ENCODE measurements around the gene CASP4.

CASP4 gene

GRCh38 chr11:104995001-104995408 is 26.6 kb upstream of the CASP4 start:
- no peak overlapping the region for H3K27ac ChIP-seq (ENCODE audit: extremely low read depth, low read depth, low read length)
- no peaks in the 10 kb centered on the region for H3K9me3 ChIP-seq (ENCODE audit: control insufficient read depth, insufficient read depth, low read depth, low read length)
- TF ChIP-seq ZNF239 (tag by site-specific recombination; IDR thresholded peaks at IDR 0.05), result no peak
- TF ChIP-seq ZNF311 (tag by site-specific recombination; IDR thresholded peaks at IDR 0.05; ENCODE audit: borderline replicate concordance), result no peak
- TF ChIP-seq KLF7 (tag by site-specific recombination; IDR thresholded peaks at IDR 0.05; ENCODE audit: borderline replicate concordance), result no peak
- no peak for TF ChIP-seq ZNF747 (tag by site-specific recombination; IDR thresholded peaks at IDR 0.05)
- TF ChIP-seq ZFP3 (tag by site-specific recombination; IDR thresholded peaks at IDR 0.05; ENCODE audit: low read depth), result no peak
- no peak for TF ChIP-seq ZNF362 (tag by site-specific recombination; IDR thresholded peaks at IDR 0.05)
- no peak for TF ChIP-seq ZBTB1 (tag by site-specific recombination; IDR thresholded peaks at IDR 0.05)
- TF ChIP-seq ZNF791 (tag by site-specific recombination; IDR thresholded peaks at IDR 0.05), result no peak
- TF ChIP-seq ZNF133 (tag by site-specific recombination; IDR thresholded peaks at IDR 0.05), result no peak
- H3K4me1 ChIP-seq (ENCODE audit: control insufficient read depth, insufficient read depth, low read length), result no peaks in the 10 kb centered on the region
- no peak overlapping the region for H3K4me3 ChIP-seq (ENCODE audit: low read depth, low read length)
- no peaks in the 10 kb centered on the region for H3K36me3 ChIP-seq (ENCODE audit: control insufficient read depth in 2 of 2, insufficient read depth in 1 of 2, low read length in 2 of 2)
- ChIA-PET CTCF (interaction anchor here (0.6 kb wide), 2 partner anchors 21 to 739 kb away, joined by 3 read pairs; no protein-coding TSS in a partner anchor), POLR2A (no interaction called here)

GRCh38 chr11:104992781-104993180 is 24.4 kb upstream of the CASP4 start:
- Histone ChIP-seq H3K4me1 (ENCODE audit: control insufficient read depth, insufficient read depth, low read length) (no peaks in the 10 kb centered on the region), H3K4me3 (ENCODE audit: low read depth, low read length) (no peak overlapping the region), H3K9me3 (ENCODE audit: control insufficient read depth, insufficient read depth, low read depth, low read length) (no peaks in the 10 kb centered on the region), H3K36me3 (ENCODE audit: control insufficient read depth in 2 of 2, insufficient read depth in 1 of 2, low read length in 2 of 2) (no peaks in the 10 kb centered on the region), H3K27ac (ENCODE audit: extremely low read depth, low read depth, low read length) (no peak overlapping the region)
- ChIA-PET CTCF (interaction anchor here (0.6 kb wide), 1 partner anchor 288 kb away, joined by 3 read pairs; no protein-coding TSS in a partner anchor), POLR2A (no interaction called here)
- TF ChIP-seq ZNF843 (tag by site-specific recombination; IDR thresholded peaks at IDR 0.05) (no peak), MEIS1 (CRISPR knock-in tag; IDR thresholded peaks at IDR 0.05; ENCODE audit: borderline replicate concordance) (no peak), SCRT2 (tag by site-specific recombination; IDR thresholded peaks at IDR 0.05) (no peak), PRDM10 (tag by site-specific recombination; IDR thresholded peaks at IDR 0.05) (no peak), ZFHX2 (tag by site-specific recombination; conservative IDR thresholded peaks at IDR 0.05) (no peak), ZNF660 (tag by site-specific recombination; IDR thresholded peaks at IDR 0.05) (no peak), ZNF26 (tag by site-specific recombination; IDR thresholded peaks at IDR 0.05) (no peak), REPIN1 (tag by site-specific recombination; IDR thresholded peaks at IDR 0.05; ENCODE audit: low read depth) (no peak), INSM2 (tag by site-specific recombination; IDR thresholded peaks at IDR 0.05) (no peak), GFI1B (tag by site-specific recombination; IDR thresholded peaks at IDR 0.05) (no peak), PRDM2 (tag by site-specific recombination; IDR thresholded peaks at IDR 0.05; ENCODE audit: borderline replicate concordance) (no peak), ZNF140 (tag by site-specific recombination; IDR thresholded peaks at IDR 0.05) (no peak), ZNF555 (tag by site-specific recombination; conservative IDR thresholded peaks at IDR 0.05) (no peak)

All from HEK293 (cell line).